ENCODE results near the gene MAD1L1.
"Not testable (repeated sequence)": the region's sequence is repeated elsewhere in the genome, so short reads cannot be mapped to it uniquely, and the experiment has no call there.

Gene MAD1L1

GRCh38 chr7:1883031-1883761 lies 349.5 kb downstream of the MAD1L1 start:
- Histone ChIP-seq H3K9me3 (ENCODE audit: control insufficient read depth, insufficient read depth, low read length) (0 out of 2 replicates have a peak, but pooled peaks cover 3% of the 10 kb centered on the region), H3K9ac (ENCODE audit: low read depth, low read length) (no peak overlapping the region), H3K36me3 (ENCODE audit: insufficient read depth, low read length) (peaks cover 5% of the 10 kb centered on the region; the same call in 1 of the 2 replicates), H3K4me1 (ENCODE audit: insufficient read depth, low read length) (peaks cover 6% of the 10 kb centered on the region; the same call in 1 of the 2 replicates)

GRCh38 chr7:1882451-1882850 lies 350.3 kb downstream of the MAD1L1 start:
- Histone ChIP-seq H3K9me3 (ENCODE audit: control insufficient read depth, insufficient read depth, low read length) (0 out of 2 replicates have a peak, but pooled peaks cover 3% of the 10 kb centered on the region), H3K4me1 (ENCODE audit: insufficient read depth, low read length) (peaks cover 6% of the 10 kb centered on the region; the same call in 1 of the 2 replicates), H3K36me3 (ENCODE audit: insufficient read depth, low read length) (peaks cover under 1% of the 10 kb centered on the region; the same call in 1 of the 2 replicates), H3K9ac (ENCODE audit: low read depth, low read length) (no peak overlapping the region)

GRCh38 chr7:1881946-1882345 lies 350.8 kb downstream of the MAD1L1 start:
- Histone ChIP-seq H3K36me3 (ENCODE audit: insufficient read depth, low read length) (no peaks in the 10 kb centered on the region), H3K4me1 (ENCODE audit: insufficient read depth, low read length) (peaks cover 6% of the 10 kb centered on the region; the same call in 1 of the 2 replicates), H3K9me3 (ENCODE audit: control insufficient read depth, insufficient read depth, low read length) (0 out of 2 replicates have a peak, but pooled peaks cover 3% of the 10 kb centered on the region), H3K9ac (ENCODE audit: low read depth, low read length) (no peak overlapping the region)

GRCh38 chr7:1876641-1877040 lies 356.1 kb downstream of the MAD1L1 start:
- H3K36me3 ChIP-seq (ENCODE audit: insufficient read depth, low read length); H3K9ac ChIP-seq (ENCODE audit: low read depth, low read length); H3K9me3 ChIP-seq (ENCODE audit: control insufficient read depth, insufficient read depth, low read length); H3K4me1 ChIP-seq (ENCODE audit: insufficient read depth, low read length): not testable (repeated sequence)

GRCh38 chr7:1875392-1876199 lies 357.1 kb downstream of the MAD1L1 start:
- not testable (repeated sequence) for H3K4me1 ChIP-seq (ENCODE audit: insufficient read depth, low read length); H3K9ac ChIP-seq (ENCODE audit: low read depth, low read length); H3K9me3 ChIP-seq (ENCODE audit: control insufficient read depth, insufficient read depth, low read length); H3K36me3 ChIP-seq (ENCODE audit: insufficient read depth, low read length)

GRCh38 chr7:1874590-1875391 lies 358.0 kb downstream of the MAD1L1 start:
- not testable (repeated sequence) for H3K36me3 ChIP-seq (ENCODE audit: insufficient read depth, low read length); H3K4me1 ChIP-seq (ENCODE audit: insufficient read depth, low read length); H3K9ac ChIP-seq (ENCODE audit: low read depth, low read length); H3K9me3 ChIP-seq (ENCODE audit: control insufficient read depth, insufficient read depth, low read length)

- H3K9me3 ChIP-seq (ENCODE audit: control insufficient read depth, insufficient read depth, low read length), result 0 out of 2 replicates have a peak, but pooled peaks cover 3% of the 10 kb centered on the region
- no peaks in the 10 kb centered on the region for H3K36me3 ChIP-seq (ENCODE audit: insufficient read depth, low read length)
- peaks cover 4% of the 10 kb centered on the region; the same call in 1 of the 2 replicates for H3K4me1 ChIP-seq (ENCODE audit: insufficient read depth, low read length)
- no peak overlapping the region for H3K9ac ChIP-seq (ENCODE audit: low read depth, low read length)
These were observed 358.7 kb downstream of the MAD1L1 start for GRCh38 chr7:1873857-1874589.

GRCh38 chr7:1873421-1873820 lies 359.3 kb downstream of the MAD1L1 start:
- Histone ChIP-seq H3K36me3 (ENCODE audit: insufficient read depth, low read length) (no peaks in the 10 kb centered on the region), H3K9ac (ENCODE audit: low read depth, low read length) (no peak overlapping the region), H3K4me1 (ENCODE audit: insufficient read depth, low read length) (peaks cover 4% of the 10 kb centered on the region; the same call in 1 of the 2 replicates), H3K9me3 (ENCODE audit: control insufficient read depth, insufficient read depth, low read length) (0 out of 2 replicates have a peak, but pooled peaks cover under 1% of the 10 kb centered on the region)

GRCh38 chr7:1873070-1873405 lies 359.7 kb downstream of the MAD1L1 start:
- H3K9ac ChIP-seq (ENCODE audit: low read depth, low read length), result no peak overlapping the region
- no peaks in the 10 kb centered on the region for H3K36me3 ChIP-seq (ENCODE audit: insufficient read depth, low read length)
- H3K9me3 ChIP-seq (ENCODE audit: control insufficient read depth, insufficient read depth, low read length), result no peaks in the 10 kb centered on the region
- H3K4me1 ChIP-seq (ENCODE audit: insufficient read depth, low read length), result peaks cover 4% of the 10 kb centered on the region; the same call in 1 of the 2 replicates

GRCh38 chr7:1872191-1873069 lies 360.3 kb downstream of the MAD1L1 start:
- Histone ChIP-seq H3K36me3 (ENCODE audit: insufficient read depth, low read length) (no peaks in the 10 kb centered on the region), H3K4me1 (ENCODE audit: insufficient read depth, low read length) (peaks cover 4% of the 10 kb centered on the region; the same call in 1 of the 2 replicates), H3K9ac (ENCODE audit: low read depth, low read length) (no peak overlapping the region), H3K9me3 (ENCODE audit: control insufficient read depth, insufficient read depth, low read length) (no peaks in the 10 kb centered on the region)

- Histone ChIP-seq H3K9me3 (ENCODE audit: control insufficient read depth, insufficient read depth, low read length) (no peaks in the 10 kb centered on the region), H3K4me1 (ENCODE audit: insufficient read depth, low read length) (no peaks in the 10 kb centered on the region), H3K9ac (ENCODE audit: low read depth, low read length) (no peak overlapping the region), H3K36me3 (ENCODE audit: insufficient read depth, low read length) (no peaks in the 10 kb centered on the region)
These were observed 363.2 kb downstream of the MAD1L1 start for GRCh38 chr7:1869452-1870130.

- Histone ChIP-seq H3K9me3 (ENCODE audit: control insufficient read depth, insufficient read depth, low read length) (no peaks in the 10 kb centered on the region), H3K36me3 (ENCODE audit: insufficient read depth, low read length) (no peaks in the 10 kb centered on the region), H3K9ac (ENCODE audit: low read depth, low read length) (no peak overlapping the region), H3K4me1 (ENCODE audit: insufficient read depth, low read length) (0 out of 2 replicates have a peak, but pooled peaks cover 2% of the 10 kb centered on the region)
These were observed 364.1 kb downstream of the MAD1L1 start for GRCh38 chr7:1868516-1869165.

All from ES-I3 (cell line).